NB4 (cell line): Measurements from ENCODE around the gene KCMF1.

Source experiments
- DNase-seq: peaks from one replicate; pipeline ENCODE4 v3.0.0; 2010; ENCODE audit warnings: low read depth
- H3K4me3 ChIP-seq: one replicate; pipeline ENCODE4 v1.5.1; 2011; ENCODE audit warnings: mild to moderate bottlenecking, low read depth, low read length, moderate library complexity
- CTCF ChIP-seq: IDR thresholded peaks from one replicate; pipeline ENCODE4 v1.5.1; 2012; ENCODE audit warnings: low read depth, low read length
- MAX ChIP-seq: IDR thresholded peaks from 2 replicates; pipeline ENCODE4 v1.6.1; 2011; ENCODE audit warnings: low read depth, low read length
- MYC ChIP-seq: IDR thresholded peaks from 2 replicates; pipeline ENCODE4 v1.6.1; 2011; ENCODE audit warnings: low read depth, low read length
- POLR2A ChIP-seq: IDR thresholded peaks from 2 replicates; pipeline ENCODE4 v1.6.1; 2011; ENCODE audit warnings: mild to moderate bottlenecking; ENCODE audit not compliant: insufficient read length; ENCODE audit errors: extremely low read depth

KCMF1 gene

GRCh38 chr2:84959566-84960506 is 11.1 kb upstream of the KCMF1 start:
- TF ChIP-seq POLR2A, result no peak
- TF ChIP-seq CTCF, result no peak
- TF ChIP-seq MYC, result no peak
- no peak for TF ChIP-seq MAX
- H3K4me3 ChIP-seq, result no peak overlapping the region
- DNase-seq, result no peak

GRCh38 chr2:84962917-84963316 is 8.0 kb upstream of the KCMF1 start:
- TF ChIP-seq POLR2A (no peak), CTCF (no peak), MYC (no peak), MAX (no peak)
- no peak for DNase-seq

GRCh38 chr2:84963323-84963691 is 7.7 kb upstream of the KCMF1 start:
- TF ChIP-seq MAX, result no peak
- no peak for TF ChIP-seq MYC
- no peak overlapping the region for H3K4me3 ChIP-seq
- DNase-seq, result no peak

More at GRCh38 chr2:84962917-84963316, 8.0 kb upstream of the KCMF1 start:
- H3K4me3 ChIP-seq, result no peak overlapping the region

- no peak overlapping the region for H3K4me3 ChIP-seq
- TF ChIP-seq POLR2A (no peak), MYC (peak; percentile 51; the same call in 1 of the 2 replicates), MAX (peak; percentile 74)
- peak; percentile 81 for DNase-seq
Observed at GRCh38 chr2:84963692-84964405, 7.1 kb upstream of the KCMF1 start.

GRCh38 chr2:84964406-84965191 is 6.4 kb upstream of the KCMF1 start:
- H3K4me3 ChIP-seq, result no peak overlapping the region
- DNase-seq, result no peak
- no peak for TF ChIP-seq CTCF
- TF ChIP-seq MYC, result no peak
- TF ChIP-seq MAX, result no peak
- TF ChIP-seq POLR2A, result no peak

- DNase-seq, result no peak
- H3K4me3 ChIP-seq, result no peak overlapping the region
- TF ChIP-seq POLR2A, result no peak
- no peak for TF ChIP-seq MAX
- no peak for TF ChIP-seq CTCF
Observed at GRCh38 chr2:84965192-84965516, 5.8 kb upstream of the KCMF1 start.
